PC-9 (cell line): ENCODE results near the gene C1orf21. TPM values are rescaled to one million over a fixed set of nuclear protein-coding genes. Genes with fewer than 3 reads are reported as not detected.

Source experiments
- BruUV-seq: library from RNA; stranded (reverse); fragments of 400-500 nt; replicated peaks from 2 replicates; lab custom pipeline; 2021; lab: Mats Ljungman, UMichigan
- CTCF ChIA-PET: fragments of 300-600 bp; sonication (Branson Sonifier 250); formaldehyde crosslinking; loops from one replicate; lab custom pipeline; 2022; ENCODE audit warnings: antibody characterized with exemption; lab: Charles Lee
- POLR2A ChIA-PET: fragments of 300-600 bp; sonication (Branson Sonifier 250); formaldehyde crosslinking; loops from one replicate; lab custom pipeline; 2022; ENCODE audit warnings: antibody characterized with exemption; ENCODE audit not compliant: unreplicated experiment; lab: Charles Lee
- DNase-seq, 2 experiments: peaks; one replicate each; pipeline versions ENCODE4 v3.0.0 to v3.0.0-alpha.2; 2015 to 2022; ENCODE audit warnings: mixed read lengths in 1 of 2
- H2AFZ ChIP-seq: fragments of 200-600 bp; sonication (generic); 2 replicates; pipeline ENCODE4 v1.8.1; 2017; ENCODE audit warnings: antibody characterized with exemption
- H3F3A ChIP-seq: fragments of 200-600 bp; sonication (generic); 2 replicates; pipeline ENCODE4 v1.8.1; 2017; ENCODE audit warnings: antibody characterized with exemption, mild to moderate bottlenecking, low read depth; ENCODE audit not compliant: insufficient read depth
- H3K27ac ChIP-seq: fragments of 200-600 bp; sonication (generic); 2 replicates; pipeline ENCODE4 v1.6.1; 2016; ENCODE audit warnings: mixed run types
- H3K27me3 ChIP-seq: fragments of 200-600 bp; sonication (generic); 2 replicates; pipeline ENCODE4 v1.6.1; 2016; ENCODE audit warnings: low read depth, mixed run types; ENCODE audit not compliant: insufficient read depth
- H3K36me3 ChIP-seq: fragments of 200-600 bp; sonication (generic); 2 replicates; pipeline ENCODE4 v1.6.1; 2016; ENCODE audit warnings: low read depth, mixed run types
- H3K4me1 ChIP-seq: fragments of 200-600 bp; sonication (generic); replicated peaks from 2 replicates; pipeline ENCODE4 v1.6.1; 2016; ENCODE audit warnings: mixed run types; ENCODE audit not compliant: insufficient read depth
- H3K4me2 ChIP-seq: fragments of 200-600 bp; sonication (generic); 2 replicates; pipeline ENCODE4 v1.6.1; 2017; ENCODE audit warnings: mixed run types
- H3K4me3 ChIP-seq: fragments of 200-600 bp; sonication (generic); 2 replicates; pipeline ENCODE4 v1.6.1; 2016; ENCODE audit warnings: mixed run types
- H3K79me2 ChIP-seq: fragments of 200-600 bp; sonication (generic); 2 replicates; pipeline ENCODE4 v1.6.1; 2017; ENCODE audit warnings: low read depth, mixed run types
- H3K9me2 ChIP-seq: fragments of 200-600 bp; sonication (generic); 2 replicates; pipeline ENCODE4 v1.8.1; 2017; ENCODE audit warnings: mild to moderate bottlenecking; ENCODE audit not compliant: insufficient read depth
- H3K9me3 ChIP-seq: fragments of 200-600 bp; sonication (generic); 2 replicates; pipeline ENCODE4 v1.8.1; 2016; ENCODE audit warnings: low read depth; ENCODE audit not compliant: insufficient read depth
- H4K20me1 ChIP-seq: fragments of 200-600 bp; sonication (generic); 2 replicates; pipeline ENCODE4 v1.8.1; 2017; ENCODE audit not compliant: insufficient read depth
- CTCF ChIP-seq: fragments of 200-600 bp; sonication (generic); conservative IDR thresholded peaks from 2 replicates; pipeline ENCODE4 v1.6.1; 2017; ENCODE audit warnings: mixed run types, antibody characterized with exemption, mild to moderate bottlenecking, moderate library complexity
- EZH2 ChIP-seq: fragments of 200-600 bp; sonication (generic); IDR thresholded peaks from 2 replicates; pipeline ENCODE4 v1.8.0; 2017; ENCODE audit warnings: antibody characterized with exemption, low read depth
- intact Hi-C: fragments of 100-400 bp; cut with micrococcal nuclease; formaldehyde crosslinking; loops from one replicate; pipeline ENCODE4 v1.10.0; 2022; ENCODE audit not compliant: unreplicated experiment
- total RNA-seq: library from RNA; stranded (reverse); gene quantifications from 2 replicates; pipeline ENCODE4 v1.2.3, GENCODE V29; 2021

The C1orf21 gene
- total RNA-seq, 1 experiment from 2014 or later, result 13.8 TPM

- ChIA-PET CTCF (no interaction called here), POLR2A (no interaction called here)
- Histone ChIP-seq H3F3A (peaks cover 7% of the 10 kb centered on the region; the same call in 1 of the 2 replicates), H3K9me3 (no peaks in the 10 kb centered on the region), H3K4me1 (peaks cover 29% of the 10 kb centered on the region), H3K36me3 (no peaks in the 10 kb centered on the region), H3K79me2 (no peaks in the 10 kb centered on the region), H3K4me2 (no peak overlapping the region), H3K27me3 (no peaks in the 10 kb centered on the region), H4K20me1 (no peaks in the 10 kb centered on the region), H3K27ac (no peak overlapping the region), H2AFZ (no peak overlapping the region), H3K9me2 (no peaks in the 10 kb centered on the region), H3K4me3 (no peak overlapping the region)
- intact Hi-C loops, result no loop called here
- TF ChIP-seq CTCF, result no peak
- no peak for TF ChIP-seq EZH2
- no TSS peak for BruUV-seq
- no peak for DNase-seq
Measured at GRCh38 chr1:184487531-184488193, 100.8 kb downstream of the C1orf21 start.

DNA sequence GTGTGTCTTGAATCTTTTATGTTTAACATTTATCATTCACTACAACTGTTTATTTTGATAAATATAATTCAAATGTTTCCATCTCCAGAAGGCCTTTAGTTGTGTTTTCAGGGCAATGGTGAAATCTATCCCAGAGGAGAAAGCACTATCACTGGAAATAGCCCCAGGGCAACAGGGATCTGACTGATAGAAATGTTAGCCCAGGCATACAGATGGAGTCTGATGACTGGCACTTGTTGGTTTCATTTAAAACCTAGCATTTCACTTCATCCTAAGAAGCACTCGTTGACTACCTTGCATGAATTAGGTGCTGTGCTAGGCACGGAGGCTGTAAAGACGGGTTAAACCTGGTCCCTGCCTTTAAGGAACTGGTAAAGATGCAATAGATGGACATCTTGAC, 103.1 kb downstream of the C1orf21 start:
- Histone ChIP-seq H4K20me1 (no peaks in the 10 kb centered on the region), H3F3A (no peaks in the 10 kb centered on the region), H3K27me3 (no peaks in the 10 kb centered on the region), H3K4me3 (no peak overlapping the region), H3K9me3 (no peaks in the 10 kb centered on the region), H3K4me1 (peaks cover 11% of the 10 kb centered on the region), H3K27ac (no peak overlapping the region), H3K79me2 (no peaks in the 10 kb centered on the region), H3K4me2 (no peak overlapping the region), H3K9me2 (no peaks in the 10 kb centered on the region), H3K36me3 (no peaks in the 10 kb centered on the region), H2AFZ (no peak overlapping the region)
- POLR2A ChIA-PET, result no interaction called here
- DNase-seq, result no peak
- TF ChIP-seq EZH2, result no peak
- intact Hi-C loops, result no loop called here
- no TSS peak for BruUV-seq
- CTCF ChIA-PET, result no interaction called here

DNA sequence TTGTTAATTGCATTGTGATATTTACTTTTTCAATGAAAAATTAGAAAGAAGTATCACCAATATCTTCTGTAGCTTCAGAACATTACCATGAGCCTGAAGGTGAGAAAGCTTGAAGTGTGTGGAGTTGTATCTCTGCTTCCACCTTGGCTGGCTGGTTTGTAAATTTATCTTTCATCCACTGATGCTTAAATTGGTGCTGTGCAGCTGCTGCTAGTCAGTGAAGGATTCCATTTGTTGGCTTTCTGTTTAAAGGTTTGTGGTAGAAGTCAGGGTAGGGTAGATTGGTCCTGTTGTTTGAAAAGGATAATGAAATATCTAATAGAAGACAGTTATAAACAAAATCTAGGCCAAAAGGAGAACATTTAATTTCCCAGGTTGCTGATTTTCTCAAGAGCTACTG, 105.7 kb downstream of the C1orf21 start:
- Histone ChIP-seq H3K9me2 (no peaks in the 10 kb centered on the region), H3K79me2 (no peaks in the 10 kb centered on the region), H3K36me3 (no peaks in the 10 kb centered on the region), H3K4me2 (no peak overlapping the region), H2AFZ (no peak overlapping the region), H3K27me3 (no peaks in the 10 kb centered on the region), H3K4me1 (no peaks in the 10 kb centered on the region), H4K20me1 (no peaks in the 10 kb centered on the region; the same call in 1 of the 2 replicates), H3K4me3 (no peak overlapping the region), H3K9me3 (no peaks in the 10 kb centered on the region), H3K27ac (no peak overlapping the region), H3F3A (no peaks in the 10 kb centered on the region)
- BruUV-seq, result no TSS peak
- ChIA-PET CTCF (no interaction called here), POLR2A (no interaction called here)
- intact Hi-C loops, result no loop called here
- TF ChIP-seq EZH2, result no peak
- TF ChIP-seq CTCF, result no peak
- DNase-seq, result no peak
